Renal pelvis (tissue), 4 donors: Measurements from ENCODE around the gene CUBN. TPM values are rescaled to one million over a fixed set of nuclear protein-coding genes. Genes with fewer than 3 reads are reported as not detected.

Experiments
- DNase-seq: peaks from one replicate; pipeline ENCODE4 v3.0.0-alpha.2; 2013
- polyA plus RNA-seq, 3 donors: library from polyadenylated mRNA; unstranded; fragments of 120-200 nt; gene quantifications; one replicate each; pipeline ENCODE4 v1.2.1, GENCODE V29; 2013; ENCODE audit not compliant: insufficient read length in 3 of 3

Gene CUBN
- polyA plus RNA-seq, 3 donors = 170 to 263 (median 254) TPM

- DNase-seq = no peak
These were observed 306.8 kb downstream of the CUBN start for GRCh38 chr10:16822726-16823360.

DNA sequence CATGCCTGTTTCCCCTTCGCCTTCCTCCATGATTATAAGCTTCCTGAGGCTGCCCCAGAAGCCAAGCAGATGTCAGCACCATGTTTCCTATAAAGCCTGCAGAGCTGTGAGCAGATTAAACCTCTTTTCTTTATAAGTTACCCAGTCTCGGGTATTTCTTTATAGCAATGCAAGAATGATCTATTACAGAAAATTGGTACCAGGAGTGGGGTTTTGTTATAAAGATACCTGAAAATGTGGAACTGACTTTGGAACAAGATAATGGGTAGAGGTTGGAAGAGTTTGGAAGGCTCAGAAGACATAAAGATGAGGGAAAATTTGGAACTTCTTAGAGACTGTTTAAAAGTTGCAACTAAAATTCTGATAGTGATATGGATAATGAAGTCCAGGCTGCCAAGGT, 307.6 kb downstream of the CUBN start:
- no peak for DNase-seq

DNA sequence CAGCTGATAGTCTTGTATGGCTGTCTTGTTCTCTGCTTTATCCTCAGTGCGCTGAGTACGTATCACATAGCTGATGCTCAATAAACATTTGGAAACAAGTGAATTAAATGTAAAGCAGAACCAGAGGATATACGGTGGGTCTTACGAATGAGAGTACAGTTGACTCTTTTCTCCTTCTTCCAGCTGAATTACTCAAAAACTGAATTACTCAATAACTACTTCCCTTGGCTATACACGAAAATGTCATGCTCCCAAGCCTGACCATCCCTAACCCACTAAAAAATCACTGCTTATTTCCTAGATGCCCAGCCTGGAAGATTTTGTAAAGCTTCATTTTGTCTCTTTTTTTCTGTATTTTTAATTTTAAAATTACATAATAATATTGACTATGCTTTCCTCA, 309.2 kb downstream of the CUBN start:
- DNase-seq = no peak

- DNase-seq = no peak
These were observed 309.6 kb downstream of the CUBN start for GRCh38 chr10:16820018-16820417.

- DNase-seq = no peak
These were observed 310.2 kb downstream of the CUBN start for GRCh38 chr10:16819436-16819835.

DNA sequence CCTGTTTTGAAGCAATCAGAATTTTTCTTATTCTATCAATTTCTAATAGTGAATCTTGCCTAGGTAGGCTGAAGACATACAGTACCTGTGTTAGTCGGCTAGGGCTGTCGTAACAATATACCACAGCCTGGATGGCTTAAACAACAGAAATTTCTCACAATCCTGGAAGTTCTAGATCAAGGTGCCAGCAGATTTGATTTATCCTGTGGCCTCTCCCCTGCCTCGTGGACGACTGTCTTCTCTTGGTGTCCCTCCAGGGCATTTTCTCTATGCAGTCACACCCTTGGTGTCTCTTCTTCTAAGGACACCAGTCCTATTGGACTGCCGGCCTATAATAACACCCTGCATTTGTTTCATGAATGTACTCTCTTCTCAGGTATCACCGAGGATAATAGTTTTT, 310.6 kb downstream of the CUBN start:
- DNase-seq = no peak

DNA sequence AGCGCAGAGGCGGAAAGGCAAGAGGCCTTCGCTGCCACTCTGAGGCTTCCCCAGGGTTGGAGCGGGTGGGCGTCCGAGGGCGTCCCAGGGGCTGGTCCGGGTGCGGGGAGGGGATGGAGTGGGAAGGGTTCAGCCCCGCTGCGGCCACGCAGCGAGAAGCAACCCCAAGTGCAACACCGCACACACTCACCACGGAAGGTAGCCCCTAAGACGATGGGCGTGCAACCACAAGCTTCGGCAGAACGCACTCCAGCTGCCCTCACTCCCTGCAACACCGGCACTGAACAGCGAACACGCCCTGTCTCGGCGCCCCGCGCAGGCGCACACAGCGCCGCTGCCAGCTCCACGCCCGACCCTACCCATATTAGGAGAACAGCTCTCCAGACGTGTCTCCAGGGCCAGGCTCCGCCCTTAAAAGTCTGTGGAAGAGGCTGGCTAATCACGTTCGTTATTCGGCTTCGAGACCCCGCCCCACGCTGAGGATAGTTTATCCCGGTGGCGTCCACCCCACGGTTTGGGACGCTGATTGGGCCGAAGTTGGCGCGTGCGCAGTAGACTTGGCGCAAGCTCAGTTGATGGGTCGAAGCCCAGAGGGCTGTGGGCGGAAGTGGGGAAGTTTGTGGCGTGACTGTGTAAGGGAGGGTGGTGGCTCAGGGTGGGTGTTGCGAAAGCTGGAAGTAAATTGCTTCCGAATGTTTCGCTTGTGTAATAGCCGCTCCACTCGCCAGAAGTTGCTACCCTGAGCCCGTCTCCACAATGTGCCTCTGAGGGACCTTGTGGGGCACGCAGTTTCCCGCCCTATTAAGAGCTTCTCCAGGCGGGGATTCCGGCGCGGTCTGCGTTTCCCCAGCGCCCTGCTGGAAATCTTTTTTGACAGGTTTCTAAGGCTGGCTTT, 312.2 kb downstream of the CUBN start, which contains the start of gene RSU1:
TSS of gene RSU1 (minus strand) at position 300 of the 895 bp plus-strand sequence. CDS start 343 bp downstream, outside the sequence.
- peak; percentile 100 for DNase-seq

GRCh38 chr10:16816830-16817124, 312.8 kb downstream of the CUBN start:
- peak; percentile 3 for DNase-seq

DNA sequence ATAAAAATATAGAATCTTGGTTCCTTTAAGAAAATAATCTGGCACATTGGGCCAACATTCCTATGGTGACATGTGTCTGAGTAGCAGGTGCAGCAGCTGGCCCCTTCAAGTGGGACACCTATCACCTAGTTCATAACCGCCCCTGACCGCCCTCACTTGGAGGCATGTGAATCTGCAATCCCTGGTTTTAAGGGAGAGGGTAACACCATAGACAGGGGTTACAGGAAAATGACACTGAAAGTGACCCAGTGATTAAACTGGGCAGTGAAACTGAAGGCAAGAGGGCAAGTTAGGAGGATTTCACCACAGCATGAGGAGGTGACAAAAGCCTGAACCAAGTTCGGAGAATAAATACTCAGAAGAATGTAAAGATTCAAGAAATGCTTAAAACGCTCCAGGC, 313.4 kb downstream of the CUBN start:
- DNase-seq = no peak

DNA sequence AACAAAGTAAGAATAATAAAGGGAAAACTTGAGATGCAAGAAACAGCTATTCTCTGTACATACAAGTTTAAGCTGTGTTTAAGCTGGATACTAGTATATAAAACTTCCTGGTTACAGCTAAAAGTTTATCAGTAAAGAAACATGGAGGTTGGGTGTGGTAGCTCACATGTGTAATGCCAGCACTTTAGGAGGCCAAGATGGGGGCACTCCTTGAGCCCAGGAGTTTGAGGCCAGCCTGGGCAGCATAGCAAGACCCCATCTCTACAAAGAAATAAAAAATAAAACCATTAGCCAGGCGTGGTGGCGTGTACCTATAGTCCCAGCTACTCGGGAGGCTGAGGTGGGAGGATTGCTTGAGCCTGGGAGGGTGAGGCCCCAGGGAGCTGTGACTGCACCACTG, 315.6 kb downstream of the CUBN start:
- DNase-seq = no peak

GRCh38 chr10:16812676-16813075, 316.9 kb downstream of the CUBN start:
- DNase-seq = peak; percentile 7

- DNase-seq = no peak
These were observed 317.8 kb downstream of the CUBN start for GRCh38 chr10:16811765-16812164.

DNA sequence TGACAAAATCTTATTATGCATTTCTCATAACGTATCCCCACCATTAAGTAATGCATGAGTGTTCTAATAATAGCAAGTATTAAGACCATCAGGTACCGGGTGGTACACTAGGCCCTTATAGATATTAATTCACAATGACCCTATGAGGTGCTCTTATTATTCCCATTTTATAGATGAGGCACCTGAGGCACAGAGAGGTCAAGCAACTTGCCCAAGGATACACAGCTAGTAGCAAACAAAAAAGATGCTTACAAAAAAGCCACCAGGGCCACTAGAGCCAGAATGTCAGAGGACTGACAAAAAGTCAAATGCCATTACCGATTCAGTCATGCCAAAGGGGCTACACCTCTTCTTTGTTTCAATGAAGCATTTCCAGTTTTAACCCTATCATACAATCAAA, 318.3 kb downstream of the CUBN start:
- no peak for DNase-seq

DNA sequence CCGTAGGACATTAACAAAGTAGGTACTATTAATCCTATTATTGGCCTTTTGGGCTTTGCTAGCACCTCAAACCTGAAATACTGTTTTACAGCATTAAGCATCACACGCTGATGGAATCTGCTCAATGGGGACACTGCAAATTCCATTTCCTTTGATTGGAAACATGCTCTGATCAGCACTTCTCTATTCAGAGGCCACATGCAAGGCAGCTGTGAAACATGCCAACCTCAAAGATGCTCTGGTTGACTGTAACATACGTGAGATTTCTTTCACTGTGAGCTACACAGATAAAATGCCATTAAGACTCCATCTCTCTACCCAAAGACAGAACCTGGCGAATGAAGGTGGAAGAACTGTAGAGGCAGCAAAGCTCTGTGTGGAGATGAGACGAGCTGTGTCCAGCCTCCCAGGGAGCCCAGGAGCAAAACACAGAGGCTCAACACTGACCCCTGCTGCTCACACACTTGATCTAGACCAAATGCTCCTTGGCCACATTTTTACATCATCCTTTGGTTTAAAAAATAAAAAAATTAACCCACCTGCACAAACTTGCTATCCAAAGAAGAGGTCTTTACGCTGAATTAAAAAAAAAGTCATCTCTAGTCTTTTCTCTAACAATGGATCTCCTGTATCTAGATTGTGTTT, 320.4 kb downstream of the CUBN start:
- no peak for DNase-seq

DNA sequence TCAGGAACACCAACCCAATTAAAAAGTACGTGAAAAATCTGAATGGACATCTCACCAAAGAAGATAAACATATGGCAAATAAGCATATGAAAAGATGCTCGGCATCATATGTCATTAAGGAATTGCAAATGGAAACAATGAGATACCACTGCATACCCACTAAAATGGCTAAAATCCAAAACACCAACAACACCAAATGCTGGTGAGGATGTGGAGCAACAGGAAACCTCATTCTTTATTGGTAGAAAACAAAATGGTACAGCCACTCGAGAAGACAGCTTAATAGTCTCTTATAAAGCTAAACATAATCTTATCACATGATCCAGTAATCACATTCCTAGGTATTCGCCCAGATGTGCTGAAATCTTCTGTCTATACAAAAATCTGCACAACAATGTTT, 325.5 kb downstream of the CUBN start:
- no peak for DNase-seq

DNA sequence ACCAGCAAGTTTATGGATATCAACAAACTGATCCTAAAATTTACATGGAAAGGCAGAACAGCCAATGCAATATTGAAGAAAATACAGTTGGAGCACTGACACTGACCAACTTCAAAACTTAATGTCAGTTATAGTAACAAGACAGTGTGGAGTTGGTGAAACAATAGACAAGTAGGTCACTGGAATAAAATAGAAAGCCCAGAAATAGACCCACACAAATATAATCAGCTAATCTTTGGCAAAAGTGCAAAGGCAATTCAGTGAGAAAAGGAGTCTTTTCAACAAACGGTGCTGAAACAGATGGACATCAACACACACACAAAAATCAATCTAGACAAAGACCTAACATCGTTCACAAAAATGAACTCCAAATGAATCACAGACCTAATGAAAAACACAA, 326.1 kb downstream of the CUBN start:
- no peak for DNase-seq

DNA sequence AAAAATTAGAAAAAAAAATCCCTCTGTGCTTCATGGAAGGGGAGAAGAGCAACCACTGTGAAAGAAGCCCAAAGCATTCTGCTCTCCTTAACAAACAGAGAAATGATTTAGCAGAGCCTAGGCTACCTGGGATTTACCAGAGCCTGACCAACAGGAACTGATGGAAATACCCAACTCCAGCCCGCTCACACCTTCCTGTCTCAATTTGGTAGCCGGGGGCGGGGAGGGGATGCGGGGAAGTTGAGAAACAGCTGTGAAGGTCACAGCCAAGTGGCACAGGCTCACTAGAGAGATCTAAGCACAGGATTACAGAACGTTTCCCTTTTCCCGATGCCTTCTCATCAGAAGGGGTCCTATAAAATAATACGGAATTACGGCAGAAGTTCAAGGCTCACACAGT, 330.0 kb downstream of the CUBN start:
- DNase-seq = no peak

GRCh38 chr10:16798571-16798970, 331.0 kb downstream of the CUBN start:
- no peak for DNase-seq

- DNase-seq = no peak
These were observed 334.1 kb downstream of the CUBN start for GRCh38 chr10:16795410-16796073.

GRCh38 chr10:16794005-16794404, 335.6 kb downstream of the CUBN start:
- no peak for DNase-seq

DNA sequence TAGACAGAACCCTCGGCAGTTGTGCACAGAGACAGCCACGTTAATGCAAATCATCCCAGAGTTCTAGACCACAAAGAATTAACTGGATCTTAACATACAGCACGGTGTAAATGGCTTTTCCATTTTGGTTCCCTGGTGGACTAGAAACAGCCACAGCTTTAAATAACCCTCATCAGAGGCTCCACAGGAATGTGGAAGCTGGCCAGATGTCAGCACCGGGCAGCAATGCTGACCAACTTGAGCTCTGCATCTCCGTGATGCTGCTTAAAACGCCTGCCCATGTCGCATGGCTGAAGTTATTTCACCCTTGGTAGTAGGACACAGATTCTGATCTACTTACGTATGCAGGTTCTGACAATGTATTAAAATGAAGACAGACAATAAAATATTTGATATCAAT, 336.9 kb downstream of the CUBN start:
- DNase-seq = no peak

DNA sequence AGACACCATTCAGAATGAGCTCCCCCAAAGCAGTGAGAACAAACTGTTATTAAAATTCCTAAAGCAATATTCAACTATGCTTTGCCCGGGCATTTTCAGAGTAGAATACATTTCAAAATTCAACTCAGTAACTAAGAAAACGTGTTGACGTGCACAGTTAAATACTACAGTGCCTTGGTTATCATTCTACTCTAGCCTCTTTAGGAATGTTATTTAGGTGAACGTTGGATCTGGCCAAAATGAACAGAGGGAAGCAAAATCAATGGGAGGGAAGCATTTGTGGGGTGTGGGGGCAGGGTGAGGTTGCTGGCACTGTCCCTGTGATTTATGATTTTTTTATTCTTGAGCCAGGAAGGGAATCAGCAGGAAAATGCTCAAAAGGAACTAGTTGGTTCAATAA, 339.8 kb downstream of the CUBN start:
- no peak for DNase-seq

GRCh38 chr10:16789261-16789660, 340.4 kb downstream of the CUBN start:
- no peak for DNase-seq
